Endothelial cell of umbilical vein (primary cell): ENCODE data around the gene PCDHGA12. TPM values are rescaled to one million over a fixed set of nuclear protein-coding genes. Genes with fewer than 3 reads are reported as not detected.

Experiments used
- BruUV-seq: library from RNA; stranded (reverse); fragments of 400-500 nt; replicated peaks from 2 replicates; lab custom pipeline; 2021; lab: Mats Ljungman, UMichigan
- CTCF ChIA-PET: fragments of 300-600, 350-600 bp; sonication (Branson Sonifier 250); formaldehyde crosslinking; loops from one replicate; lab custom pipeline; 2021; ENCODE audit warnings: antibody characterized with exemption, inconsistent platforms; lab: Charles Lee
- POLR2A ChIA-PET: fragments of 300-600, 350-600 bp; sonication (Branson Sonifier 250); formaldehyde crosslinking; loops from one replicate; lab custom pipeline; 2021; ENCODE audit warnings: antibody characterized with exemption, inconsistent platforms; lab: Charles Lee
- DNase-seq: peaks from one replicate; pipeline ENCODE4 v3.0.0-alpha.2; 2011; ENCODE audit warnings: low read depth, low spot score
- FAIRE-seq: peaks from 2 replicates; lab custom pipeline; 2011; peaks lifted over from hg19 to GRCh38; lab: Jason Lieb, UNC
- H2AFZ ChIP-seq: 2 replicates; pipeline ENCODE4 v1.6.0; 2012; ENCODE audit warnings: low read depth, low read length, control low read depth, inconsistent platforms
- H3K27ac ChIP-seq: 2 replicates; pipeline ENCODE4 v1.5.1; 2011; ENCODE audit warnings: low read depth, mild to moderate bottlenecking, control low read depth, low read length, moderate library complexity; ENCODE audit not compliant: insufficient read depth
- H3K27me3 ChIP-seq, 2 experiments: 2 replicates each; pipeline versions ENCODE4 v1.6.0 to v1.6.1; 2011; ENCODE audit warnings: low read length in 2 of 2, mixed read lengths in 1 of 2; ENCODE audit not compliant: control insufficient read depth in 2 of 2, insufficient read depth in 2 of 2
- H3K36me3 ChIP-seq, 2 experiments: 2 replicates in 1 of 2; 3 replicates in 1 of 2; pipeline ENCODE4 v1.5.1; 2011; ENCODE audit warnings: low read length in 2 of 2, mild to moderate bottlenecking in 1 of 2, moderate library complexity in 1 of 2; ENCODE audit not compliant: control insufficient read depth in 2 of 2, insufficient read depth in 2 of 2; ENCODE audit errors: extremely low read depth in 1 of 2
- H3K4me1 ChIP-seq: 3 replicates; pipeline ENCODE4 v1.5.1; 2011; ENCODE audit warnings: mild to moderate bottlenecking, low read length; ENCODE audit not compliant: control insufficient read depth, insufficient read depth; ENCODE audit errors: extremely low read depth
- H3K4me2 ChIP-seq: 2 replicates; pipeline ENCODE4 v1.6.1; 2011; ENCODE audit warnings: low read length, control low read depth, mixed read lengths; ENCODE audit not compliant: insufficient read depth
- H3K4me3 ChIP-seq, 3 experiments: fragments of 200-600 bp in 1 of 3; sonication (generic), shearing (Covaris generic) in 1 of 3; replicated peaks in 1 of 3; 2 replicates each; pipeline ENCODE4 v1.5.1; 2011 to 2016; ENCODE audit warnings: control low read depth in 3 of 3, low read length in 3 of 3, mild to moderate bottlenecking in 2 of 3, inconsistent platforms in 1 of 3, low read depth in 1 of 3, moderate library complexity in 1 of 3; ENCODE audit not compliant: insufficient read depth in 1 of 3
- H3K79me2 ChIP-seq: 2 replicates; pipeline ENCODE4 v1.6.0; 2012; ENCODE audit warnings: low read length, inconsistent platforms; ENCODE audit not compliant: control insufficient read depth, insufficient read depth
- H3K9ac ChIP-seq: replicated peaks from 2 replicates; pipeline ENCODE3; 2011; ENCODE audit warnings: low read length, control low read depth; ENCODE audit not compliant: insufficient read depth; ENCODE audit errors: extremely low read depth
- H3K9me1 ChIP-seq: replicated peaks from 3 replicates; pipeline ENCODE4 v1.6.0; 2011; ENCODE audit warnings: mild to moderate bottlenecking, low read length; ENCODE audit not compliant: control insufficient read depth, insufficient read depth; ENCODE audit errors: extremely low read depth
- H3K9me3 ChIP-seq: replicated peaks from 2 replicates; pipeline ENCODE4 v1.5.1; 2012; ENCODE audit warnings: low read length, inconsistent platforms; ENCODE audit not compliant: control insufficient read depth, insufficient read depth
- H4K20me1 ChIP-seq: replicated peaks from 2 replicates; pipeline ENCODE3; 2011; ENCODE audit warnings: mild to moderate bottlenecking, low read length; ENCODE audit not compliant: control insufficient read depth, insufficient read depth; ENCODE audit errors: extremely low read depth
- EZH2 ChIP-seq: IDR thresholded peaks from 2 replicates; pipeline ENCODE4 v1.6.1; 2012; ENCODE audit warnings: borderline replicate concordance, low read depth, mild to moderate bottlenecking, moderate library complexity, low read length, inconsistent platforms; ENCODE audit not compliant: severe bottlenecking
- FOS ChIP-seq: IDR thresholded peaks from 2 replicates; pipeline ENCODE4 v1.6.1; 2011; ENCODE audit warnings: mild to moderate bottlenecking, low read length, moderate library complexity, borderline replicate concordance; ENCODE audit not compliant: insufficient read depth
- GATA2 ChIP-seq: IDR thresholded peaks from 2 replicates; pipeline ENCODE4 v1.7.0; 2011; ENCODE audit warnings: low read depth, mild to moderate bottlenecking, moderate library complexity, mixed read lengths, low read length; ENCODE audit not compliant: insufficient read length, insufficient read depth
- JUN ChIP-seq: IDR thresholded peaks from 2 replicates; pipeline ENCODE4 v1.6.1; 2011; ENCODE audit warnings: borderline replicate concordance, low read depth; ENCODE audit not compliant: insufficient read length, insufficient read depth
- MYC ChIP-seq: IDR thresholded peaks from one replicate; pipeline ENCODE4 v1.6.1; 2011; ENCODE audit warnings: mild to moderate bottlenecking, low read depth, low read length
- POLR2A ChIP-seq: IDR thresholded peaks from 2 replicates; pipeline ENCODE4 v1.6.1; 2012; ENCODE audit warnings: low read depth, mild to moderate bottlenecking, control low read depth, low read length
- POLR2AphosphoS5 ChIP-seq: IDR thresholded peaks from 2 replicates; pipeline ENCODE4 v1.6.1; 2012; ENCODE audit warnings: low read depth, mild to moderate bottlenecking, control low read depth, low read length, moderate library complexity; ENCODE audit not compliant: insufficient read depth
- dilution Hi-C: fragments of 300-500 bp; cut with MboI; formaldehyde crosslinking; loops from one replicate; pipeline ENCODE4 v1.15.0; 2019; ENCODE audit warnings: low sequenced_read_pairs; ENCODE audit not compliant: extremely low pct_ligation_motif_present
- intact Hi-C: fragments of 100-400 bp; cut with micrococcal nuclease; formaldehyde crosslinking; loops from one replicate; pipeline ENCODE4 v1.10.0; 2022
- polyA plus RNA-seq, 4 experiments: library from polyadenylated mRNA; depleted of rRNA in 3 of 4; stranded (reverse) in 3 of 4; unstranded in 1 of 4; fragments of >200 nt; gene quantifications; 2 replicates each; pipeline versions ENCODE4 v1.2.1 to v1.2.3, GENCODE V29; 2011 to 2012; ENCODE audit warnings: missing spikeins in 1 of 4
- total RNA-seq: library from RNA; stranded (reverse); gene quantifications from 2 replicates; pipeline ENCODE4 v1.2.3, GENCODE V29; 2021
- TF ChIP-seq, protein P1 (sequence below), 2 donors: IDR thresholded peaks; 1 replicate in 1 of 2; 2 replicates in 1 of 2; pipeline ENCODE4 v1.5.1; 2011; ENCODE audit warnings: low read length in 2 of 2, mild to moderate bottlenecking in 2 of 2, moderate library complexity in 2 of 2, control low read depth in 1 of 2, inconsistent platforms in 1 of 2, low read depth in 1 of 2; ENCODE audit not compliant: insufficient read depth in 1 of 2; ENCODE audit errors: extremely low read depth in 1 of 2
- TF ChIP-seq, protein P2 (sequence below): IDR thresholded peaks from 2 replicates; pipeline ENCODE4 v1.6.1; 2011; ENCODE audit not compliant: insufficient read depth, insufficient read length

Gene PCDHGA12
- total and polyA plus RNA-seq, 2 donors (not counting 3 experiments of a cell fraction or from before 2014, with no cell fraction given), result 4.2 to 9.9 TPM

- Histone ChIP-seq H3K4me2 (no peak overlapping the region), H3K27me3 (peaks cover 37 to 69% of the 10 kb centered on the region in 2 experiments), H3K4me3 (no peak overlapping the region), H3K9ac (no peak overlapping the region), H3K36me3 (no peaks in the 10 kb centered on the region), H4K20me1 (no peaks in the 10 kb centered on the region), H3K9me3 (peaks cover 2% of the 10 kb centered on the region), H3K9me1 (no peaks in the 10 kb centered on the region), H2AFZ (no peak overlapping the region), H3K79me2 (no peaks in the 10 kb centered on the region), H3K4me1 (peaks cover 2% of the 10 kb centered on the region), H3K27ac (no peak overlapping the region)
- FAIRE-seq (no peak), DNase-seq (no peak)
- POLR2A ChIA-PET, result no interaction called here
- dilution Hi-C loops, result no loop called here
- intact Hi-C loops, result no loop called here
- no TSS peak for BruUV-seq
- TF ChIP-seq EZH2 (no peak), POLR2AphosphoS5 (no peak), MYC (no peak), JUN (no peak), GATA2 (no peak), FOS (no peak), POLR2A (no peak)
- TF ChIP-seq, protein P1, sequence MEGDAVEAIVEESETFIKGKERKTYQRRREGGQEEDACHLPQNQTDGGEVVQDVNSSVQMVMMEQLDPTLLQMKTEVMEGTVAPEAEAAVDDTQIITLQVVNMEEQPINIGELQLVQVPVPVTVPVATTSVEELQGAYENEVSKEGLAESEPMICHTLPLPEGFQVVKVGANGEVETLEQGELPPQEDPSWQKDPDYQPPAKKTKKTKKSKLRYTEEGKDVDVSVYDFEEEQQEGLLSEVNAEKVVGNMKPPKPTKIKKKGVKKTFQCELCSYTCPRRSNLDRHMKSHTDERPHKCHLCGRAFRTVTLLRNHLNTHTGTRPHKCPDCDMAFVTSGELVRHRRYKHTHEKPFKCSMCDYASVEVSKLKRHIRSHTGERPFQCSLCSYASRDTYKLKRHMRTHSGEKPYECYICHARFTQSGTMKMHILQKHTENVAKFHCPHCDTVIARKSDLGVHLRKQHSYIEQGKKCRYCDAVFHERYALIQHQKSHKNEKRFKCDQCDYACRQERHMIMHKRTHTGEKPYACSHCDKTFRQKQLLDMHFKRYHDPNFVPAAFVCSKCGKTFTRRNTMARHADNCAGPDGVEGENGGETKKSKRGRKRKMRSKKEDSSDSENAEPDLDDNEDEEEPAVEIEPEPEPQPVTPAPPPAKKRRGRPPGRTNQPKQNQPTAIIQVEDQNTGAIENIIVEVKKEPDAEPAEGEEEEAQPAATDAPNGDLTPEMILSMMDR (IDR thresholded peaks at IDR 0.05; ENCODE audit: extremely low read depth in 1 of 2, insufficient read depth in 1 of 2, low read depth in 1 of 2, low read length in 2 of 2), result no peak
- TF ChIP-seq, protein P2, sequence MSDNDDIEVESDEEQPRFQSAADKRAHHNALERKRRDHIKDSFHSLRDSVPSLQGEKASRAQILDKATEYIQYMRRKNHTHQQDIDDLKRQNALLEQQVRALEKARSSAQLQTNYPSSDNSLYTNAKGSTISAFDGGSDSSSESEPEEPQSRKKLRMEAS, result no peak
- CTCF ChIA-PET, result interaction anchor here (1.2 to 3.5 kb wide), 12 partner anchors 8 to 165 kb away, joined by 6 to 45 read pairs (median 16); partner anchors contain the start of genes PCDHGA10, PCDHGA11, PCDHGA12 and PCDHGA2
Observed at GRCh38 chr5:141398608-141399007, 31.7 kb upstream of the PCDHGA12 start.
